Loucy (cell line): ENCODE results near the gene AKAP6.

Experiments
- H2AFZ ChIP-seq: fragments of 200-600 bp; sonication (generic); 2 replicates; pipeline ENCODE4 v1.6.0; 2016; ENCODE audit warnings: antibody characterized with exemption, mild to moderate bottlenecking, low read length, moderate library complexity
- H3F3A ChIP-seq: fragments of 200-600 bp; 2 replicates; pipeline ENCODE4 v1.6.0; 2016; ENCODE audit warnings: antibody characterized with exemption, low read depth, mild to moderate bottlenecking
- H3K27me3 ChIP-seq: fragments of 200-600 bp; sonication (generic); 2 replicates; pipeline ENCODE4 v1.6.1; 2014; ENCODE audit warnings: low read length, mild to moderate bottlenecking; ENCODE audit not compliant: insufficient read depth, poor library complexity, severe bottlenecking
- H3K36me3 ChIP-seq: fragments of 200-600 bp; sonication (generic); 2 replicates; pipeline ENCODE4 v1.6.1; 2016; ENCODE audit warnings: low read length; ENCODE audit not compliant: insufficient read depth
- H3K4me1 ChIP-seq: fragments of 200-600 bp; sonication (generic); 2 replicates; pipeline ENCODE4 v1.5.1; 2014; ENCODE audit warnings: low read length, mild to moderate bottlenecking; ENCODE audit not compliant: insufficient read depth, poor library complexity, severe bottlenecking
- H3K4me2 ChIP-seq: fragments of 200-600 bp; sonication (generic); 2 replicates; pipeline ENCODE4 v1.6.0; 2014; ENCODE audit warnings: antibody characterized with exemption, low read length, low read depth, mild to moderate bottlenecking; ENCODE audit not compliant: poor library complexity, severe bottlenecking
- H3K4me3 ChIP-seq: fragments of 200-600 bp; sonication (generic); 2 replicates; pipeline ENCODE4 v1.5.1; 2014; ENCODE audit warnings: low read length, mild to moderate bottlenecking, mixed read lengths; ENCODE audit not compliant: poor library complexity, severe bottlenecking
- H3K79me2 ChIP-seq: fragments of 200-600 bp; sonication (generic); 2 replicates; pipeline ENCODE4 v1.6.1; 2014; ENCODE audit warnings: low read length; ENCODE audit not compliant: insufficient read depth
- H3K9ac ChIP-seq: fragments of 200-600 bp; sonication (generic); 2 replicates; pipeline ENCODE4 v1.6.0; 2014; ENCODE audit warnings: mild to moderate bottlenecking, low read depth, low read length, moderate library complexity; ENCODE audit not compliant: poor library complexity, severe bottlenecking
- H3K9me2 ChIP-seq: fragments of 200-600 bp; sonication (generic); replicated peaks from 2 replicates; pipeline ENCODE4 v1.6.1; 2016; ENCODE audit warnings: low read depth, low read length, mixed read lengths
- H3K9me3 ChIP-seq: fragments of 200-600 bp; sonication (generic); 2 replicates; pipeline ENCODE4 v1.6.1; 2014; ENCODE audit warnings: mild to moderate bottlenecking, antibody characterized with exemption, low read length, low read depth; ENCODE audit not compliant: insufficient read depth
- H4K20me1 ChIP-seq: fragments of 200-600 bp; sonication (generic); 2 replicates; pipeline ENCODE4 v1.6.0; 2014; ENCODE audit warnings: antibody characterized with exemption, low read length, mild to moderate bottlenecking; ENCODE audit not compliant: insufficient read depth, poor library complexity, severe bottlenecking
- CTCF ChIP-seq: fragments of 200-600 bp; sonication (generic); conservative IDR thresholded peaks from 2 replicates; pipeline ENCODE4 v1.5.1; 2014; ENCODE audit warnings: mild to moderate bottlenecking, antibody characterized with exemption, low read length
- EZH2phosphoT487 ChIP-seq: fragments of 200-600 bp; IDR thresholded peaks from 2 replicates; pipeline ENCODE4 v1.6.1; 2018; ENCODE audit warnings: antibody characterized with exemption, mild to moderate bottlenecking, moderate library complexity, borderline replicate concordance

Gene AKAP6

GRCh38 chr14:32407130-32407529 is 78.0 kb downstream of the AKAP6 start:
- no peaks in the 10 kb centered on the region for H3K36me3 ChIP-seq
- H3K4me1 ChIP-seq = peaks cover 41% of the 10 kb centered on the region
- H2AFZ ChIP-seq = peak overlapping the region; percentile 19; the same call in 1 of the 2 replicates
- no peak overlapping the region for H3K4me3 ChIP-seq
- H3K4me2 ChIP-seq = no peak overlapping the region
- H3F3A ChIP-seq = no peaks in the 10 kb centered on the region
- H4K20me1 ChIP-seq = no peaks in the 10 kb centered on the region
- no peaks in the 10 kb centered on the region for H3K27me3 ChIP-seq
- no peaks in the 10 kb centered on the region for H3K9me2 ChIP-seq
- TF ChIP-seq EZH2phosphoT487 = no peak
- TF ChIP-seq CTCF = no peak
- no peaks in the 10 kb centered on the region for H3K9me3 ChIP-seq
- no peaks in the 10 kb centered on the region for H3K79me2 ChIP-seq
- no peak overlapping the region for H3K9ac ChIP-seq

- H3K9me3 ChIP-seq = no peaks in the 10 kb centered on the region
- H3K27me3 ChIP-seq = no peaks in the 10 kb centered on the region
- H4K20me1 ChIP-seq = no peaks in the 10 kb centered on the region
- no peaks in the 10 kb centered on the region for H3K79me2 ChIP-seq
- no peak overlapping the region for H3K9ac ChIP-seq
- H3K4me1 ChIP-seq = peaks cover 49% of the 10 kb centered on the region
- no peaks in the 10 kb centered on the region for H3F3A ChIP-seq
- no peak overlapping the region for H3K4me2 ChIP-seq
- H3K36me3 ChIP-seq = no peaks in the 10 kb centered on the region
- no peaks in the 10 kb centered on the region for H3K9me2 ChIP-seq
- H3K4me3 ChIP-seq = no peak overlapping the region
- TF ChIP-seq EZH2phosphoT487 (no peak), CTCF (no peak)
- H2AFZ ChIP-seq = no peak overlapping the region
Measured at GRCh38 chr14:32408018-32408417, 78.9 kb downstream of the AKAP6 start.

- no peaks in the 10 kb centered on the region for H3K36me3 ChIP-seq
- no peaks in the 10 kb centered on the region for H3K27me3 ChIP-seq
- H3K4me1 ChIP-seq = peaks cover 74% of the 10 kb centered on the region
- H3F3A ChIP-seq = no peaks in the 10 kb centered on the region
- no peak overlapping the region for H3K9ac ChIP-seq
- H3K4me2 ChIP-seq = peak overlapping the region; percentile 11
- no peaks in the 10 kb centered on the region for H4K20me1 ChIP-seq
- H3K4me3 ChIP-seq = no peak overlapping the region
- no peak overlapping the region for H2AFZ ChIP-seq
- H3K79me2 ChIP-seq = no peaks in the 10 kb centered on the region
- no peaks in the 10 kb centered on the region for H3K9me2 ChIP-seq
- H3K9me3 ChIP-seq = no peaks in the 10 kb centered on the region
- TF ChIP-seq CTCF (no peak), EZH2phosphoT487 (no peak)
Measured at GRCh38 chr14:32412103-32412502, 83.0 kb downstream of the AKAP6 start.
